HUES48 (cell line): ENCODE results near the gene IGLL1.
"Not testable (repeated sequence)": the region's sequence is repeated elsewhere in the genome, so short reads cannot be mapped to it uniquely, and the experiment has no call there.

Source experiments
- H3K27ac ChIP-seq: one replicate; pipeline ENCODE4 v1.7.0; 2013; ENCODE audit warnings: low read depth, low read length, inconsistent platforms
- H3K27me3 ChIP-seq: 2 replicates; pipeline ENCODE4 v1.6.1; 2013; ENCODE audit warnings: mild to moderate bottlenecking, low read length; ENCODE audit not compliant: control insufficient read depth, insufficient read depth
- H3K36me3 ChIP-seq: 2 replicates; pipeline ENCODE4 v1.6.1; 2013; ENCODE audit warnings: low read length; ENCODE audit not compliant: control insufficient read depth, insufficient read depth
- H3K4me1 ChIP-seq: 2 replicates; pipeline ENCODE4 v1.6.1; 2013; ENCODE audit warnings: mild to moderate bottlenecking, low read length; ENCODE audit not compliant: control insufficient read depth, insufficient read depth
- H3K4me3 ChIP-seq: 2 replicates; pipeline ENCODE4 v1.5.1; 2013; ENCODE audit warnings: mild to moderate bottlenecking, low read depth, low read length
- H3K9ac ChIP-seq: 2 replicates; pipeline ENCODE4 v1.6.1; 2013; ENCODE audit warnings: mild to moderate bottlenecking, low read depth, low read length, moderate library complexity
- H3K9me3 ChIP-seq: 2 replicates; pipeline ENCODE4 v1.6.1; 2013; ENCODE audit warnings: low read length; ENCODE audit not compliant: control insufficient read depth, insufficient read depth

IGLL1 gene

DNA sequence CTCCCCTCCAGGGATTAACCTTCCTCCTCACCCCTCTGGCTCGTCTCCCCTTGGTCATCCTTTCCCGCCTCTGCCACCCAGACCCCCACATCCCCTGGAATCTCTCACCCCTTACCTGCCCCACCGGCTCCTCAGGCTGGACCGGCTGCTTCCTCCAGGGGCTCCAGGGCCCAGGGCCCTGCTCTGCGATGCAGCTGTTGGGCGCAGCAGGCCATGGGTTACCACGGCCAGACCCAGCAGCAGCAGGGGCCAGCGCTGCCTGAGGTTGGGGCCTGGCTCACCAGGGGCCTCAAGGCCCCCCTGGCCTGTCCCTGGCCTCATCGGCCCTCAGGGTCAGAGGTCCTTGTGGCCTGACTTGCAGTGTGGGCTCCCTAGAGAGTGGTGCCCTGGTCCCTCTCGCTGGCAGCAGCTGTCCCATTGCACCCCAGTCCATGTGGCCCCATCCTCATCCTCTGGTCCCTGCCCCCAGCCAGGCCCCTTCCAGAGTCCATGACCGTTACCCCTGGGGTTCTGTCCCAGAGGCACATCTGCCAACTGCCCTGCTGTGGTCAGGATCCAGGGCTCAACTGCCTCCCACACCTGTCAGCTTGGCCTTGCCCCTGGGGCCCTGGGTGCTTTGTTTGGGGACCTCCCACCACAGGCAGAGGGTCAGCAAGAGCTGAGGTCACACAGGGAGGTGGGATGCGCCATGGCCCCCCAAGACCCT, at the start of gene IGLL1:
Gene IGLL1, minus strand, starts transcription at position 421 of the 706 bp plus-strand sequence. Its CDS starts 100 bp downstream, at position 321.
- Histone ChIP-seq H3K9ac (no peak within 1 kb of the TSS), H3K9me3 (no peaks in the 10 kb centered on the region), H3K27me3 (no peaks in the 10 kb centered on the region), H3K4me1 (no peaks in the 10 kb centered on the region), H3K36me3 (no peaks in the 10 kb centered on the region), H3K27ac (no peak within 1 kb of the TSS), H3K4me3 (no peak within 1 kb of the TSS)

DNA sequence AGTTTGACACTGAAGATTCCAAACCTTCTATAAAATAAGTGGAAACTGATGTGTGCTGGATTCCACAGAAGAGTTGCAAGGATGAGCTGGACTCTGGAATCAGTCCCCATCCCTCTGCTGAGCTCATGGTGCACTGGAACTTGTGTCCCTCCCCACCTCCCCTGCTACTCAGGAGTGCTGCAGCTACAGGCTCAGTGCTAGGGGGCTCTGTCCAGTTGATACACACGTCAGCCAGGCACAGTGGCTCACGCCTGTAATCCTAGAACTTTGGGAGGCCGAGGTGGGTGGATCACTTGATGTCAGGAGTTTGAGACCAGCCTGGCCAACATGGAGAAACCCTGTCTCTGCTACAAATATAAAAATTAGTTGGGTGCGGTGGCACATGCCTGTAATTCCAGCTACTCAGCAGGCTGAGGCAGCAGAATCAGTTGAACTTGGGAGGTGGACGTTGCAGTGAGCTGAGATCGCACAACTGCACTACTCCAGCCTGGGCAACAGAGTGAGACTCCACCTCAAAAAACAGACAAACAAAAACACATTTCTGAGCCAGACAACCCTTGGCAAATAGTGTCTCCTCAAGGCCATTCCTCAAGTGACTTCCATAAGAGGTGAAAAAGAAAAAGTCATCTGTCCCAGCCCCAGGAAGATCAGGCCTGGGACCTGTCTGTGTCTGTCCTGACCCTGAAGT, 48.1 kb upstream of the IGLL1 start:
- not testable (repeated sequence) for H3K9ac ChIP-seq, H3K36me3 ChIP-seq, H3K4me3 ChIP-seq, H3K4me1 ChIP-seq, H3K9me3 ChIP-seq, H3K27me3 ChIP-seq, H3K27ac ChIP-seq

DNA sequence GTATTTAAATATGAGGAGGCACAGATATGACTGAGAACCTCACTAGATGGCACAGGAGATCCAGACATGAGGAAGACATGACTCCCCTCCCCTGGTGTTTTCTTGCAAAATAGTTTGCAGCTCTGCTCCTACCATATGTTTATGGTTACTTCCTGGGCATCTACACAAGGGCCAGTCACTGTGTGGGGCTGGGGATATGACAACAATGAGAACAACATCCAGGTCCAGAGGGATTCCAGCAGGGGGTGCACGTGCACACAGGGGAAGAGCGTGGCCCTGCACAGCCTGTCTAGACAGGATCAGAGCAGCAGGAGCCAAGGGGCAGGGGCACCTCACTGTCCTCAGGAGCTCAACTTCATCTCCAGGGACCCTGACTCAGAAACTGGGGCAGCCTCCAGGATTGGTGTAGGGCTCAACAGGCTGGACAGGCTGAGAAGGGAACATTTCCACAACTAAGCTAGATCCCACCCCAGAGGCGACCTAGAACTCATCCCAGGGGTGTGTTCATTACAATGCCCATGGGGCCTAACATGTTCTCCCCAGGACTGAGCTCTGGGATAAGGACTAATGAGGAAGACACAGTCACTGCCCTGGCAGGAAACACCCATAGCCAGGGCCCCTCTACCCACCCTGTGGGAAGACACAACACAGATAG, 47.4 kb upstream of the IGLL1 start:
- H3K36me3 ChIP-seq, H3K4me1 ChIP-seq, H3K27me3 ChIP-seq, H3K9ac ChIP-seq, H3K27ac ChIP-seq, H3K4me3 ChIP-seq, H3K9me3 ChIP-seq: not testable (repeated sequence)

DNA sequence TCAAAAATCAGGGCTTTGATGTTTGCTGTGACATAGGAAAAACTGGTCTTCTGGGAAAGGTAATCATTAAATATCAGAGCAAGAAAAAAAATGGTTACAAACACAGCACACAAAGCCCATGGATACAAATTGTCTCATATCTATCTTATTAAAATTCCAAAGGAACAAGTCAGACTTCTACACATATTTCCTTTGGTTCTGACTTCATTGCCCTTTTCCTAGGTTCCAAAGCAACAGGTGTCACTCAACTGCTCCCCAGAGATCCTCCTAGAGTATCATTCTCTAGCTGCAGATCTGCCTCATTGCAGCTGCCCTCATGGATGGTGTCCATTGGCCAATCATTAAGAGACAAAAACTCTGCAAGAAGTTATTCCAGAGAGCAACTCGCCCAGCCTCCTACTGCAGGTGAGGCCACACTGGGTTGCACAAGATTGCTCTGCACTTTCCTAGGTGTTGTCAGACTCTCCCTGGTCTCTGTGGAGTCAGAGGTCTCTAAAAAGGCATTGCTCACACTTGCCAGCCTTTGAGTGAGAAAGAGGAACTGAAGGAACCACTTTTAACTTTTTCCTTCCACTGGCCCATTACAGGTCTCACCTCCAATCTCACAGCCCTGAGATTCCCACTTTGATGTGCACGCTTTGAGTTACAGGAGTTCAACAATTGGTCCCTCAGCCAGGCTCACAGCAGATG, 46.3 kb upstream of the IGLL1 start:
- Histone ChIP-seq H3K36me3 (no peaks in the 10 kb centered on the region), H3K4me1 (no peaks in the 10 kb centered on the region), H3K9me3 (no peaks in the 10 kb centered on the region), H3K27ac (no peak overlapping the region), H3K4me3 (no peak overlapping the region), H3K9ac (no peak overlapping the region), H3K27me3 (no peaks in the 10 kb centered on the region; the same call in 1 of the 2 replicates)

DNA sequence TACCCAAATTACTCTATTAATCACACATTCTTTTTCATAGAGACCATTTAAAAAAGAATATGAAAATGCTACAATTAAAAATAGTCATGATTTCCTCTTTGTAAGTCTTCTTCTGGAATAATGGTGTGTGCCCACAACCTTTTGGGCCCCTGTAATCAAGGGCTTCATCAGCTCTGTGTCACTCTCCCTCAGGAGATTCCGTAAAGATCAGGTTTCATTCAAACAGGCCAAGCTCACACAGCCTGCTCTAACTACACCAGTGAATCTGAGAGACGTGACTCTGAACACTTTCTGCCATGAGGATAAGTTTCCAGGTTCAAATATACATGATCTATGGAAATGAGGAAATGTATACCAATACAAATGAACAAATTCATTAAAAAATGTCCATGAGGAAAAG, 42.5 kb upstream of the IGLL1 start:
- no peak overlapping the region for H3K27ac ChIP-seq
- H3K9me3 ChIP-seq: no peaks in the 10 kb centered on the region
- no peak overlapping the region for H3K9ac ChIP-seq
- no peaks in the 10 kb centered on the region for H3K36me3 ChIP-seq
- no peaks in the 10 kb centered on the region; the same call in 1 of the 2 replicates for H3K27me3 ChIP-seq
- H3K4me1 ChIP-seq: no peaks in the 10 kb centered on the region
- H3K4me3 ChIP-seq: no peak overlapping the region

DNA sequence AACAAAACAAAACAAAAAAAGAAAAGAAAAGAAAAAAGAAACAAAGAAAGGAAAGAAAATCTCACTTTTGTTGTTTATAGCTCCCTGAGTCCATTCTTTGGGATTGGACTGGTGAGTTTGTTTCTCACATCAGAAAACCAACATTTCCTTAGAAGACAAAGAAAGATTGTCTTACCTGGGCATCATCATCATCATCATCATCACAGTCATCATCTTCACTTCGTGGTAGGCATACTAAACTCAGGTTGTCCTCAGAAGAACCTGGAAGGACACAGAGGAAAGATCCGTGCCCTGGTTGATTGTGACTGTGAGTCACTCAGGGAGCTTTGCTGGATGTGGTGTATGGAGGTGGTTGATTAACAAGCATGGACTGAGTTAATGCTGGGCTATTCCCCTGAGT, 41.8 kb upstream of the IGLL1 start:
- not testable (repeated sequence) for H3K27me3 ChIP-seq

DNA sequence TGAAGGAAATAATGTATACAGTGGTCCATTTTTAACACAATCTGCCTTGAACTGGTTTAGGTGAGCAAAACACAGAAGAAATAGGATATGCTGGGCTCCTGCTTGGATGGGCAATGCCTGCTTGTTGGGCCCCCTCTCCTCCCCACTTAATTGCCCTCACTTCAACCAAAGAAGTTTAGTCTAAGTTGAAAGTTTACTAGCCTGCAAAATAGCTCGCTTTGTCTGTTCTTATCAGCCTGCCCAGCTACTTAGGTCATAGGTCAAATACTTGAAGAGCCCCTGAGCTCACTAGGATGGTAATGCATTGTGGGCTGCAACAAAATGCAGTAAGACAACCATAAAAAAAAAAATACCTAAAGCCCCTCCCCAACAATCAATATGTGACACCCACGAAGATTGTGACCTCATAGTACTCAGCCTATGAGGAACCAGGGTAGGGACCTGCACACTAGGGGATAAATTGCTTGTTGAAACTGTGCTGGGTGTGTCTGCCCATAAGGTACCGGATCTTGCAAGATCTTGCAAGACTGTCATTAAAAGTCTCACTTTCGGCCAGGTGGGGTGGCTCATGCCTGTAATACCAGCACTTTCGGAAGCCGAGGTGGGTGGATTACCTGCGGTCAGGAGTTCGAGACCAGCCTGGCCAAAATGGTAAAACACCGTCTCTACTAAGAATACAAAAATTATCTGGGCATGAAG, 41.1 kb upstream of the IGLL1 start:
- Histone ChIP-seq H3K36me3 (no peaks in the 10 kb centered on the region), H3K9ac (no peak overlapping the region), H3K27ac (no peak overlapping the region), H3K4me3 (no peak overlapping the region), H3K27me3 (no peaks in the 10 kb centered on the region; the same call in 1 of the 2 replicates), H3K4me1 (no peaks in the 10 kb centered on the region), H3K9me3 (no peaks in the 10 kb centered on the region)

More for the DNA sequence above, 41.8 kb upstream of the IGLL1 start:
- not testable (repeated sequence) for H3K9me3 ChIP-seq, H3K36me3 ChIP-seq, H3K4me3 ChIP-seq, H3K9ac ChIP-seq, H3K4me1 ChIP-seq, H3K27ac ChIP-seq

DNA sequence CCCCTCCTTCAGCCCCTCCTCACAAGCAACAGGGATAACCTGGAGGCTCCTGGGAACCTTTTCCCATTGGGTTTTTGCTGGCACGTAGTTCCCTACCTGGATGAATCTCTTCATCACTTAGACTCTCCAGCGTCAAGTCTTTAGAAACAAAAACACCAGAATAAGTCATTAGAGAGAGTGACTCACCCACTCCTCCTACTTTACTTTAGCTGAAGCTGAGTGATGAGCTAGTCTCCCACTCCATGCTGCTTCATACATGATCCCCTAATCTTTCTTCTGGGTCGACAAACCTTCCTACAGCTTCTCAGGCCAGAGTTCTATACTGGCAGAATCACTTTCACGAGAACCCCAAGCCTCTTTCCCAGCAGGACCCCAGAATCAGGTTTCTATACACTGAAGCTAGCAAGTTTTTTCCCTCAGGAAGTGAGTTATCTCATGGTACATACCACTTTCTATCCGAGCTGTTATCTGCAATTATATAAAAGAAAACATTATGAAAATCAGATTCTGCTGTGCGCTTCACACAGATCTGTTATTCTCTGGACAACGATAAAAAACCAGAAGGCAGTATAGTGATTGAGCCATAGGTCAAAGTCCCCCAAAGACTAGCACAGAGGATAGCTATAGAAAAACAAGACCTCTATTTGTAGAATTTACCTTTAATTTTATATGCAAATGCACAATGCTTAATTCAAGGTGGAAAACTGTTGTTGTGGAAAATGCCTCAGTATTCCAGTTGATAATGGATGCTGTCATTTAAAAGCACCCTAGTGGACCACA, 33.3 kb upstream of the IGLL1 start:
- H3K27me3 ChIP-seq: no peaks in the 10 kb centered on the region
- H3K4me3 ChIP-seq: no peak overlapping the region
- no peaks in the 10 kb centered on the region for H3K36me3 ChIP-seq
- no peak overlapping the region for H3K27ac ChIP-seq
- no peaks in the 10 kb centered on the region for H3K4me1 ChIP-seq
- H3K9me3 ChIP-seq: no peaks in the 10 kb centered on the region
- H3K9ac ChIP-seq: no peak overlapping the region

DNA sequence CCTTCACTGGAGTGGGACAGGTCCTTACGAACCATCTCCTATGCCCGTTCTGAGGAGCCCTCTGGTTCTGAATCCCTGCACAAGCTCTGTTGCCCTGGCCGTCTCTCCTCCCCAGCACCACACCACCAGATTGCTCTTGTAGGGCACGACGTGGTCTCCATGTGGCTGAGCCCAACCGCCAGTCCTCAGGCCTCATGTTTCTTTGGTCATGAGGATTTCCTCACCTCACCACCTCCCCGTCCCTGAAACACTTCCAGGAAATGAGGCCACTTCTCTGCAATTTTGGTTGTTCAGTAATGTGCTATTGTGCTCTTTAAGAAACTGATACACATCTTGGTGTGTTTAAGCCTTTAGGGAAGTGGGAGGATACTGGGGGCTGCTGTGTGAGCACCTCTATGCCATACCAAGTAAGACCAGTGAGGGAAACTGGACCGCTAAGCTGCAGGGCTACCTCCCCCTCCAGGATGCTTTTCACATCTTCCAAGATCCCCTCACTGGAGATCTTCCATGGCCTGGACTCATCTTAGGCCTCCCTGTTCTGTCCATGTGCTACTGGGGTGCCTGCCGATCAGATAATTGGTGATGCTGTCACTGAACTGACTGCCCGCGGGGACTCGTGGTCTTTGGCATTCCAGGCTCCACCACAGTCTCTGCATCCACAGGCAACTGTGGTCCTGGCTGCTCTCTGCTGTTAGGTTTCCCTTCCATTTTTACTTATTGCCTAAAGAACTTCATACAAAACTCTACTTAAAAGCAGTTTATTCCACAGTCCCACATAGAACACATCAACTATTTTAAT, 30.1 kb upstream of the IGLL1 start:
- no peaks in the 10 kb centered on the region for H3K27me3 ChIP-seq

More for the DNA sequence above, 30.1 kb upstream of the IGLL1 start:
- H3K27ac ChIP-seq: no peak overlapping the region
- no peak overlapping the region for H3K4me3 ChIP-seq
- no peaks in the 10 kb centered on the region for H3K36me3 ChIP-seq
- no peaks in the 10 kb centered on the region for H3K4me1 ChIP-seq
- H3K9me3 ChIP-seq: no peaks in the 10 kb centered on the region
- no peak overlapping the region for H3K9ac ChIP-seq
